NCI-H446 treated with DMSO at 0.1 percent for 48 hours (cell line): ENCODE results near the gene DOCK2.
"Not testable (repeated sequence)": the region's sequence is repeated elsewhere in the genome, so short reads cannot be mapped to it uniquely, and the experiment has no call there.

Source experiments
- DNase-seq: peaks from one replicate; lab custom pipeline; 2025; lab: John Stamatoyannopoulos, UW

DOCK2 gene

DNA sequence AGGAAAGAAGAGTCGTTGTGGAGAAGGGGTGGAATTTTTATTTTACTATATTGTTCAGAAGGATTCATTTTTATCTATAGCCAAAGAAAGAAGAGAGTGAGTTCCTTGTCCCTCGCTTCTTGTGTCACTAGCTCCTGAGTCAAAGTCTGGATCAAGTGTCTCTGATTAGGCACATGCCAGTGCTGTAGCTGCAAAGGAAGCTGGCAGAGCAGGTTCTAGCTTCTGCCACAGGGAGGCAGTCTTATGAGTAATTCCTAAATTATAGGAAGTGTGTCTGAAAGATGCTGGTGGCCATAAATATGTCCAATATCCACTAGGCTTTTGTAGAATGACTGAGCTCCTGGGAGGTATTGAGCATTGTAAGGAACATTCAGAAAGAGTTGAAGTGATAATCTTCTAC lies 84.7 kb downstream of the DOCK2 start:
- no peak for DNase-seq

DNA sequence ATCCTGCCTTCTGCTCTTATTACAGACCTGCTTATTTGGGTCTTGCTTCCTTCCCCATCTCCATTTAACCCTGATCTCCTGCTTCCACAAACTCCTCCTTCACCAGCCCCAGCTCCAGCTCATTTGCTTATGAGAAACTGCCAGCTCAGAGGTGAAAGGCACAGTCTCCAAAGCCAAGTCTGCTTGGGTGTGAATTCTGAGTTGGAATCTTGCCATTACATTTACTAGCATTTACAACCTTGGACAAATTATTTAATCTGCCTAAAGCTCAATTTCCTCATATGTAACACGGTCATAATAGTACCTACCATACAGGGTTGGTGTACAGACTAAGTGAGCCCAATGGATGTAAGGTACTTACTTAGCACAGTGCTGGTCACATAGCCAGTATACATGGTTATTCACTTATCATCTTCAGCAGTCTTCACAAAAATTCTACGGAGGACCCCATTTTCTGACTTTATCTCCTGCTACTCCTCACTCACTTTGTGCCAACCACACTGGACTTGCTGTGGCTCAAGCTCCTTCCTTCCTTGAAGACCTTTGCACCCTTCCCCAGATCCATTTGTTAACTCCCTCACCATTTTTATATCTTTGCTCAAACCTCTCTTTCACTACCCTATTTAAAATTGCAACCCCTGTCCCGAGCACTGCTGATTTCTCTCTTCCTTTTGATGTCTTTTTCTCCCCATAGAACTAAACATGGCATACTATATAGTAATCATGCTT lies 86.2 kb downstream of the DOCK2 start:
- DNase-seq: no peak

DNA sequence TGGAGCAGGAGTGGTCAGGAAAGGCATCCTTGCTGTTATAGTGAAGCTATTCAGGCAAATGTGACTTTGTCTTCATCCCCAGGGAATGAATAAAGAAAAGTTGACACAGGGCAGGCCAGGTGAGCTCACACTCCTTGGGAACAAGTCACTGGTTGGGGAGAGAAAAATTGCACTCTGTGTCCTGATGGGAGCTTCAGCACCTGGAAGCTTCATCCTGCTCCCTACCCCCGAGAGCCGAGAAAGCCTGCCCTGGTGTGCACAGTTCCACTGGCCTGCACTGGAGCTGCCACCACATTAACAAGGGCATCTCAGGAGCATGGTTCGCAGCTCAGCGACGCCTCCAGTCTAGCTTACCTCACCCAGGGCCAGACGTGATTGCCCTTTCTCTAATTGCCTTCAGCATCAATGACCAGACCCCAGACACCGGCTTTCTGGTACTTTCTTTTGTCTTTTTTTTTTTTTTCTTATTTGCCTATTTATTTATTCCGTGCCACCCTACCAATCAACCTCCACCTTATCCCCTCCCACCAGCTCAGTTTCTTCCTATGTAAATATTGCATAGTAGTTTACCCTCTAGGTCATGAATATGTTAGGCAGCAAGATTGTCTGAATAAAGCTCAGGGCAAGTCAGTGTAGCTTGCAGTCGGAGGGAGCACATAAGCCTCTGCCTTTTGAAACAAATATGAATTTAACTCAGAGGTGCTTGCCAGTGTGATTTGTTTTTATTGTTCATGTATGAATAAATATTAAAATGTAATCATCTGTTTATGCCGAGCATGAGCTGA lies 87.4 kb downstream of the DOCK2 start:
- no peak for DNase-seq

DNA sequence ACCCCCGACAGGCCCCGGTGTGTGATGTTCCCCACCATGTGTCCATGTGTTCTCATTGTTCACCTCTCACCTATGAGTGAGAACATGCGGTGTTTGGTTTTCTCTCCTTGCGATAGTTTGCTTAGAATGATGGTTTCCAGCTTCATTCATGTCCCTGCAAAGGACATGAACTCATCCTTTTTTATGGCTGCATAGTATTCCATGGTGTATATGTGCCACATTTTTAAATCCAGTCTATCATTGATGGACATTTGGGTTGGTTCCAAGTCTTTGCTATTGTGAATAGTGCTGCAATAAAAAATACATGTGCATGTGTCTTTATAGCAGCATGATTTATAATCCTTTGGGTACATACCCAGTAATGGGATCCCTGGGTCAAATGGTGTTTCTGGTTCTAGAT lies 88.6 kb downstream of the DOCK2 start:
- DNase-seq: not testable (repeated sequence)

DNA sequence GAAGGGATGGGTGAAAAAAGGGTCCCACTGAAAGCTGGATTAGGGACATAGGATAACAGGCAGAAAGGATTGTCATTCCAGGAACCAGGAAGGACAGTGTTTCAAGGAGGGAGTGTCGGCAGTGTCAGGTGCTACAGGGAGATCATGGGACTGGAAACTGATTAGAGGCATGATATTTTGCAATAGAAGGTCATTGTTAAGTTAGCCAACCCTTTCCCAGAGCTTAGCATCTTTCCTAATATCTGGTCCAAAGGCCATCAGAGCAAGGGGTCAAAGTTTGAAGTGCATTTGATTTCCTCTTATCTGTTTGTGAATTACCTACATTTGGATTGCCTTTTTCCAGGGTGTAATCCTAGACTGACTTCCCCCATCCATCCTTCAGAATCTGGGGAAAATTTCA lies 91.3 kb downstream of the DOCK2 start:
- DNase-seq: no peak

DNA sequence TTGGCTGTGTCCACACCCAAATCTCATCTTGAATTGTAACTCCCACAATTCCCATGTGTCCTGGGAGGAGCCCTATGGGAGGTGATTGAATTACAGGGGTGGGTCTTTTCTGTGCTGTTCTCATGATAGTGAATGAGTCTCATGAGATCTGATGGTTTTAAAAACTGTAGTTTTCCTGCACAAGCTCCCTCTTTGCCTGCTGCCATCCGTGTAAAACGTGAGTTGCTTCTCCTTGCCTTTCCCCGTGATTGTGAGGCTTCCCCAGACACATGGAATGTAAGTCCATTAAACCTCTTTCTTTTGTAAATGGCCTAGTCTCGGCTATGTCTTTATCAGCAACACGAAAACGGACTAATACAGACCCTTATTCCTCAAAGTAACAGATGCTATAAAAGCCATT lies 94.1 kb downstream of the DOCK2 start:
- DNase-seq: no peak

DNA sequence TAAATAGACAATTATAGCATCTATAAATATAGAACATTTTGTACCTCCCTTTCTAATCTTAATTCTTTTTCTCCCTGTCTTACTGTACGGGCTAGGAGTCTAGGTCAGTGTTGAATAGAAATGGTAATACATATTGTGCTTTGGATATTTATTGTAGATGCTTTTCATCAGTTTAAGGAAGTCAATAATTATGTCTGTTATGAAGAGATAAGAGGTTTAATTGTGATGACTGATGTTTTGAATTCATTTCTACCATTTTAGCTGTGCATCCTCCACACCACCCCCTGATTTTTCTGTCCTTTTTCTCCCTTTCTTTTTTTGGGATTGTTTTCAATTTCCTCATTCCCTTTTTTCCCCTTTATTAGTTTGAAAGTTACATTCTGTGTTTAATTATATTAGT lies 95.8 kb downstream of the DOCK2 start:
- DNase-seq: no peak

DNA sequence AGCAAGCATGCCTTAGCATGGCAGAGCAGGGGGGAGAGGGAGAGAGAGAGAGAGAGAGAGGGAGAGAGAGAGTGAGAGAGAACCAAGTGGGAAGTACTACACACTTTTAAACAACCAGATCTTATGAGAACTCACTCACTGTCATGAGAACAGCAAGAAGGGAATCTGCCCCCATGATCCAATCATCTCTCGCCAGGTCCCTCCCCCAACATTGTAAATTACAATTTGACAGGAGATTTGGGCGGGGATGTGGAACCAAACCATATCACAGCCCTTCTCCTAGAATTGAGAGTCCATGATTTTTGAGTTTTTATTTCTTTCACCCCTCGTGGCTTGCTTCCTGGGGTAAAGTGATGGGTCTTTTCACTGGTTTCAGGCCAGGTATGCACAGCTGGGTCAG lies 98.8 kb downstream of the DOCK2 start:
- DNase-seq: no peak

DNA sequence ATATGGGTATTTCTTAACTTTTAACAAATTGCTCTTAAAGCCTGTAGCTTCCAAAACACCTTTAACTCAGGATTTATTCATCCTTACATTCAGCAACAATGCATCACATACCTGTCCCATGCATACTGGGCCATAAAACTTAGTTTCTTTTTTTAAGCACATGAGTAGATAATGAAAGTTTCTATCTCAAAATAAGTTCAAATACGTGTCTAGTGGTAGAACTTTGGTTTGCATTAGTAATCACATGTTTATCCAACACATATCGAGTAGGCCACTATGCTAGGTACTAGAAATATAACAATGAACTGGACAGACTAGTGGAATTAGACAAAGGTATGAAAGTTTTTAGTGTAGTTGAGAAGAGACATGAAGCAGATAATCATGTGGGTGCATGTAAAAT lies 99.6 kb downstream of the DOCK2 start:
- DNase-seq: no peak

DNA sequence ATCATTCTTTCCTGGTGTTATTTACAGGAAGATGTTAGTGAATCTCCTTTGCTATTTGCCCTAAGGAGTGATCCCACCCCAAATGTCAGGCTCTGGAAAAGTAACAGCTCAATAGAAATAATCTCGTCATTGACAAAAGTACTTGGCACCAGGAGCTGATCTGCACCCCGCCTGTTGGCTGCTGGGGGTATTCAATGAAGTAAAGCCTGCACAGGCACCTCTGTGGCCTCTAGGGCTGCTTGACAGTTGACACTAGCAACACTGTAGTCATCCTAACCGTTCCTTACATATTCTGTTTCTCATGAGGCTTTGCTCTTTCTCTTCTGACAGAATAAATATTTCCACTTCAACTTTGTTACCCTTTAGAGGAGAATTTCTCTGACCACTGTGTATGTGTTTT lies 103.4 kb downstream of the DOCK2 start:
- DNase-seq: no peak

DNA sequence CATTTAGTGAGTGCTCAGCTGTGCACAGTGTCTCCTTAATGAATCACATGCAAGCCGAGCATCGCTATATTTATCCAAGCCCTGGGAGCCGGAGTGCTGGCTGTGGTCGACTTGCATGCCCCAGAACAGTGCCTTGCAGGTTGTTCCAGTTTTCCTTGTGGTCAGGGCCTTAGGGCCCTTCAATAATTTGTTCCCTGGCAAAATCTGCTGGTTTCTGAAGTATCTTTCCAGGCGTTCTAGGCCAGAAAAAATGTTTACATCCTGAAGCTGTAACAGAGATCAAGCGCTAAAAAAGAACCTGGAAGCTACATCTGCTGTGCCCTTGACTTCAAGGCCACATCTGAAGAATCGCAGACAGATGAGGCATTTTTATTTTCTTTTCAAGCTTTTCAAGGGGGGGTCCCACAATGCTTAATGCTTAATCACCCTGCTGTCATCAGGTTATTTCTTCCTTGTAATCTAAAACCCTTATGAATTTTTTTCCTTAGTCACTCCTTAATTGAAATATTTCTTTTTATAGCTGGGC lies 105.8 kb downstream of the DOCK2 start:
- DNase-seq: no peak

DNA sequence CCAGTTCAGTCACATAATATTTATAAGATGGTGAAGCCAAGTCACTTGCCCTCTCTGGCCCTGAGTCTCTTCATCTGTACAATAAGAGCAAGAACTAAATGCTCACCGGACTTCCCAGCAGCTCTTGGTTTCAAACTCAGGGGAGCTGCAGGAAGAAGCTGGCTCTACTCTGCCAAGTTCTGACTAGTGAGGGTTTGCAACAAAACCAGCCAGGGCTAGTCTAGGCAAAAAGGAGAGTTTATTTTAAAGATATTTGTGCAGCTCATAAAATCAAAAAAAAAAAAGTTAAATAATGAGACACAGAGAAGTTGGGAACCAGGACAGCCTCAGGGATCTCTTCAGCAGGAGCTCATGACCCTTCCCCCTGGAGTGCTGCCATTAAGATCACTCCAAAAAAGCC lies 107.3 kb downstream of the DOCK2 start:
- DNase-seq: no peak

DNA sequence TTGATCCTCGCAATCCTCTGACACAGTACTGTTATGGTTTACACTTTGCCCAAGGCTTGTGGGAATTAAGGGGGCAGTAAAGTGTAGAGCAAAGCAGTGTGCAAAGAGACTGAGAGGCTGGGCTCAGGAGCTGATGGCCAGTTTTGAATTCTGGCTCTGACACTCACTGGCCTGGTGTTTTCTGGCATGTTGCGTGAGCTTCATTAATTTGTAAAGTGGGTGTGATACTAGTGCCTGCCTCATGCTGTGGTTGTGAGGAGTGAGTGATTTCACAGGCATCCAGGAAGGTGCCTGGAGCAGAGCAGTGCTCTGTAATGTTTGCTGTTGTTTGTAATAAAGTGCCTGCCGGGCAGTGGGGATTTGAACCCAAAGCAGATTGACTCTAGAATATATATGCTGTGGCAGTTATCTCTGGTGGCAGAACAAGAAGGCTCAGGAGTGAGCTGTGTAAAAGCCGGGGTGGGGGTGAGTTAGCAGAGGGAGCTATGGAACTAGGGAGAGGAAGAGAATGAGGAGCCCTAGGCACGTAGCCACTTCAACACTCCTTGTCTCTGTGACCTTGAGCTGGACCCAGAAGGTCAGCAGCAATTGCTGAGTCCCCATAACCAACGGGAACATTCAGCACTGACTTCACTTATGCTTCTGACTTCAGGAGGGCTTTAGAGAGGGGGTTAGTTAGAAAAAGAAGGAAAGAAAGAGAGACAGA lies 108.5 kb downstream of the DOCK2 start:
- DNase-seq: no peak

DNA sequence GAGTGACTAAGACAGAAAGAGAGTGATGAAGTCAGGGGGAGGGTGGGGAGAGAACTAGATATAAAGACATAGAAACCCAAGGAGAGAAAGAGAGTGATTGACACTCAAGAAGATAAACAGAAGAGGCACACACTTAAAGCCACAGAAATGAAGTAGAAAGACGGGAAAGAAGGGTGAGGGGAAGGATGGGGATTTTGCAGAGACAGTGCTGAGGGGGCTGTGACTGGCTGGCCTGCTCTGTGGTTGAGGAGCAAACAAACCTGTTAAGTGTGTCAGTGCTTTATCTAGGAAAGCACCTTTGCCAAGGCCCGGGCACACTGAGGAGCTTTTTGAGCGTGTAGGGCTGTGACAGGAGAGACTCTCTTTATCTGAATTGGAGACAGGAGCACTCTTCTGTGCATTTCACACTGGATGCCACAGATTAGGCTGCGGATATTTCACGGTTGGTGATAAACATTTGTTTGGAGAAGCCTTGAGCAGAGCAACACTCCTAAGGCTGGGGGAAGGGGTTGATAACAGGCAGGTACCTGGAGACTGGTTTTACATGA lies 109.1 kb downstream of the DOCK2 start:
- no peak for DNase-seq

DNA sequence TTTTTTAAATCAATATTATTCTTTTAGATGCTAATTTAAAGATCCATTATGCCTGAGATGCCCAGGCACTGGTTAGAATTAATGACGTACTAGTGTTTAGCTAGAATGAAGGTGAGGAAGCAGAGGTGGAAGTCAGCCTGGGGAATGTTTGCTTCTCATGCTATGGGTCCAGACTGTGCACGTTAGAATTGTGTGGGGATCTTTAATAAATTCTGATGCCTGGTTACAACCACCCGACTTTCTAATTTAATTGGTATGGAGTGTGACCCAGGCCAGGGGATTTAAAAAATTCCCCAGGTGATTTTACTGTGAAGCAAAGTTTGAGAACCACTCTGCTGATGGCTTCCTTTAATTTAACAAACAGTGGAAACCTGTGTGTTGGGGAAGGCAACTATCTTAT lies 111.1 kb downstream of the DOCK2 start:
- DNase-seq: no peak

DNA sequence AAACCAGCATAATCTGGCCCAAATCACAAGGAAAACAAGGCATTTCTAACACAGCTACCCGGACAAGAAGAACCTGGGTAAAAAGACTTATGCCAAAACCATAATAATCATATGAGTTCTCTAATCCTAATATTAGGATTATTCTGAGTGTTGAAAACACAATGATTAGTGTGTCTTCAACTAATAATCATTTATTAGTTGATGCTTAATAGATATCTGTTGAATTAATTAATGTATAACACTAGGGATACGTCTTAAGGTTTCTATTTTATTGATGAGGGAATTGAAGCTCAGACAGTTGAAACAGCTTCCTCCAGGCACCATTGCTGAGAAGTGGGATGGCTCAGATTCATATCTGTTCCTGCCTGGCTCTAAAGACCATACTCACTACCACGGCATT lies 112.2 kb downstream of the DOCK2 start:
- DNase-seq: no peak

DNA sequence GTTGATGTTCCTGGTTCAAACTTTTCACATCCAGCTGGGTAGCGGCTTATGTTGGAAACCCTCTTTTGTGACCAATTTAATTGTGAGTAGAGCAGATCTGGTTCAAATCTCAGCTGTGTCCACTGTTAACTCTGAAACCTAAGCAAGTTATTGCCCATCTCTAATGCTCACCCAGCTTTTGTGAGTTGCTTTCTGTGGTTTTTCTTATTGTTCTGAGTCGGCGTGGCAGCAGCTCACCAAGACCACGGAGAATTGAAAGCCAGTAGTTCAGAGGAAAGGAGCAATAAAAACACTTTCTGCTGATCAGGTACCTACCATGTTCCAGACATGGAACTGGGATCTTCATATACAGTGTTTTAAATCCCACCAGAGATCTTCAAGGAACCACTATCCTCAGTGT lies 114.4 kb downstream of the DOCK2 start:
- no peak for DNase-seq

DNA sequence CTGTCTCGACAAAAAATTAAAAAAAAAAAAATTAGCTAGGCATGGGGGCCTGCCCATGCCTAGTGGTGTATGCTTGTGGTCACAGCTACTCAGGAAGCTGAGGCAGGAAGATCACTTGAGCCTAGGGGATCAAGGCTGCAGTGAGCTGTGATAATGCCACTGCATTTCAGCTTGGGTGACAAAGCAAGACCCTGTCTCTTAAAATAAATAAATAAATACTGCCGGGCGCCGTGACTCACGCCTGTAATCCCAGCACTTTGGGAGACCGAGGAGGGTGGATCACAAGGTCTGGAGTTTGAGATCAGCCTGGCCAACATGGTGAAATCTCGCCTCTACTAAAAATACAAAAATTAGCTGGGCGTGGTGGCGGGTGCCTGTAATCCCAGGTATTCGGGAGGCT lies 115.5 kb downstream of the DOCK2 start:
- not testable (repeated sequence) for DNase-seq

DNA sequence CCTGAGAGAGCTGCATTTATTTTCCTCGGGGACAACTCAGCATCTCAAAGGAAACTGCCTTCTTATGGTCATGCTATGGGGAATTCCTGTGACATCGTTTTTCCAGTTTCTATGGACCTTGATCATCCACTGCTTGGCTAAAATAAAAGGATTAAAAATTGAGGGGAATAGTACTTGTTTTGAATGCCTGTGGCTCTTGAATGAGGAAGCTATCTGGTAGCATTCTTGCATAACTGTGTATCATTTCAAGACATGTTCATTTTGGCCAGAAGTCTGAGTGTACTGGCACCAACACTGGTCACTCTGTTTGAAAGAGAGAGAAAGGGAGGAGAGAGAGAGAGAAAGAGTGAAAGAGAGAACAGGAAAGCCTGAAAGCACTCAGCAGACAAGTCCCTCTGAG lies 116.7 kb downstream of the DOCK2 start:
- DNase-seq: no peak

DNA sequence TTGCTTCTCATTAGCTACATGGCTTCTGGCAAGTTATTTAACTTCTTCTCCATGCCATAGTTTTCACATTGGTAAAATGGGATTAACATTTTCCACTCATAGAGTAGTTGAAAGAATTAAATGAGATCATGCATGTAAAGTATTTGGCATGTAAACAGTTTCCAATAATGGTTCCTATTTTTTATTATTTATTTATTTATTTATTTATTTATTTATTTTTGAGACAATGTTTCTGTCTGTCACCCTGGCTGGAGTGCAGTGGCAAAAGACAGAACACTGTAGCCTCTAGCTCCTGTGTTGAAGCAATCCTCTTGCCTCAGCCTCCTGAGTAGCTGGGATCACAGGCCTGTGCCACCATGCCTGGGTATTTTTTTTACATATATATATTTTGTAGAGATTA lies 117.7 kb downstream of the DOCK2 start:
- DNase-seq: no peak

DNA sequence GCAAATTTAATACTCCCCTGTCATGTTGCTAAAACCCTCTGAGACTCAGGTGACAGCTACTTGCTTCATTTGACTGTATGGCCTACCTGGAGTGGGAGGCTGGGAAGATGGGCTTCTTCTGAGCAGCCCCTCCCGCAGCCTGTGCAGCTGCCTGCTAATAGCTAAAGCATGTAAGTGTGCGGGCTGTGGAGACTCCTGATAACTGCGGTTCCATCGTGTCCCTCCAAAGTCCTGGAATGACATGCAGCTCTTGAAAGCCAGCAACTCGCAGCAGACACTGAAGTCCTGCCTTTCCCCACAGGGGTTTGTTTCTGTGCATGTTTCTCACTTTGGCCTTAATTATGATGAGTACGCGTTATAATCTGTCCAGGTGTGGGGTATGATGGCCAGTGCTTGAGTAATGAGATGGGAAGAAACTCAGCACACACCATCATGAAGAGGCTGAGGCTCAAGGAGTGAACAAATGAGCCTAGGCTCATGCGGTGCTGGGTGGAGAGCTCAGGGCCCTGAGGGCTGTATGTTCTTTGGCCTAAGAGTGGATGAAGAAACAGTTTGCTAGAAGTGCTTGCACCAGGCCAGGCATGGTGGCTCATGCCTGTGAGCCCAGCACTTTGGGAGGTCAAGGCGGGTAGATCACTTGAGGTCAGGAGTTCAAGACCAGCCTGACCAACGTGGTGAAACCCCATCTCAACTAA lies 119.1 kb downstream of the DOCK2 start:
- DNase-seq: no peak

DNA sequence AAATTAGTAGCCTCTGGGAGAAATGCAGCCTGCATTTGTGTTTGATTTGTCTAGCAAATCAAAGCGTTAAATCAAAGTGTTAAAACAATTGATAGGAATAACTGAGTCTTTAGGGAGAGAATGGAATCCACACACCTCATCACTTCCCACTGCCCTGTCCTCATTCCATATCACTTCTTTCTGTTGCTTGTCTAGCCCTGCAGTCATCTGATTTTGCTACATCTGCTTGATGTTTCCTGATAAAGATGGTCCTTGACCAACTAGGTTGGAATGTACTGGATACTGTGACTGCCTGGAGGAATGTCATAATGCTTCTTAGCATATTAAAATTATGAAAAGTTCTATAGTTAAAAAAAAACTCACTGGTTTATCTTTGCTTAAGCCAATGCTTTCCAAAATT lies 119.9 kb downstream of the DOCK2 start:
- no peak for DNase-seq
